ENCODE results near the gene PIP4P1. TPM values are rescaled to one million over a fixed set of nuclear protein-coding genes. Genes with fewer than 3 reads are reported as not detected.
"Not testable (repeated sequence)": the region's sequence is repeated elsewhere in the genome, so short reads cannot be mapped to it uniquely, and the experiment has no call there.

PIP4P1 gene
- total and polyA plus RNA-seq, 2 of the 13 experiments (the other 11 are each of a cell fraction or from before 2014, with no cell fraction given), result 33.4 to 47.0 TPM

DNA sequence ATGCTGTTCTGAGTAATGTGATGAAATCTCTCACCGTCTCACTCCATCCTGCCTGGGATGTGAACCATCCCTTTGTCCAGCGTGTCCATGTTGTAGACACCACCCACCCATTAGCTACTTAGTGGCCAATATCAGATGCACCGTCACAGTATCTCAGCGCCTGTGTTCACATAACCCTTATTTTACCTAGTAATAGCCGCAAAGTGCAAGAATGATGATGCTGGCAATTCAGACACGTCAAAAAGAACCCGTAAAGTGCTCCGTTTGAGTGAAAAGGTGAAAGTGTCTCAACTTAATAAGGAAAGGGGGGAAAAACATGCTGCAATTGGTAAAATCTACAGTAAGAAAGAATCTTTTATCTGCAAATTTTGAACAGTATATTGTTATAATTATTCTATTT is 47.1 kb upstream of the PIP4P1 start:
- intact Hi-C loops (cut with micrococcal nuclease; ENCODE audit: unreplicated experiment) (no loop called here), in situ Hi-C loops (cut with HindIII; ENCODE audit: extremely low pct_ligation_motif_present, low pct_unique_long_range_greater_than_20kb) (no loop called here)
- Histone ChIP-seq H3K36me3 (replicated peaks in 1 of 2; ENCODE audit: control insufficient read depth in 1 of 2, insufficient read depth in 2 of 2, low read length in 2 of 2) (no peaks in the 10 kb centered on the region), H3K9ac (ENCODE audit: insufficient read depth, low read depth, low read length) (no peak overlapping the region), H4K20me1 (ENCODE audit: insufficient read depth, low read length) (no peaks in the 10 kb centered on the region), H3K4me2 (ENCODE audit: low read depth, low read length) (no peak overlapping the region), H3K27me3 (ENCODE audit: control insufficient read depth in 1 of 2, insufficient read depth in 2 of 2, low read length in 2 of 2) (peaks cover 0 to 9% of the 10 kb centered on the region in 2 experiments; a peak in 3 of 5 replicates), H3K79me2 (ENCODE audit: insufficient read depth, low read length) (no peaks in the 10 kb centered on the region), H3K27ac (ENCODE audit: extremely low read length, insufficient read depth, low read length) (no peak overlapping the region), H2AFZ (ENCODE audit: low read length) (no peak overlapping the region), H3K9me3 (ENCODE audit: low read length) (no peaks in the 10 kb centered on the region), H3K4me3 (replicated peaks in 1 of 3; ENCODE audit: insufficient read depth in 1 of 3, low read depth in 2 of 3, low read length in 3 of 3) (no peak overlapping the region), H3K4me1 (ENCODE audit: insufficient read depth, low read length) (no peaks in the 10 kb centered on the region)
- ChIA-PET POLR2A (no interaction called here), CTCF (ENCODE audit: low intra/inter-chr PET ratio, low total read pairs) (no interaction called here)
- no peak for DNase-seq (ENCODE audit: low spot score)
- no peak for TF ChIP-seq STAT5B (CRISPR knock-in tag; IDR thresholded peaks at IDR 0.05)
- TF ChIP-seq, protein P1, sequence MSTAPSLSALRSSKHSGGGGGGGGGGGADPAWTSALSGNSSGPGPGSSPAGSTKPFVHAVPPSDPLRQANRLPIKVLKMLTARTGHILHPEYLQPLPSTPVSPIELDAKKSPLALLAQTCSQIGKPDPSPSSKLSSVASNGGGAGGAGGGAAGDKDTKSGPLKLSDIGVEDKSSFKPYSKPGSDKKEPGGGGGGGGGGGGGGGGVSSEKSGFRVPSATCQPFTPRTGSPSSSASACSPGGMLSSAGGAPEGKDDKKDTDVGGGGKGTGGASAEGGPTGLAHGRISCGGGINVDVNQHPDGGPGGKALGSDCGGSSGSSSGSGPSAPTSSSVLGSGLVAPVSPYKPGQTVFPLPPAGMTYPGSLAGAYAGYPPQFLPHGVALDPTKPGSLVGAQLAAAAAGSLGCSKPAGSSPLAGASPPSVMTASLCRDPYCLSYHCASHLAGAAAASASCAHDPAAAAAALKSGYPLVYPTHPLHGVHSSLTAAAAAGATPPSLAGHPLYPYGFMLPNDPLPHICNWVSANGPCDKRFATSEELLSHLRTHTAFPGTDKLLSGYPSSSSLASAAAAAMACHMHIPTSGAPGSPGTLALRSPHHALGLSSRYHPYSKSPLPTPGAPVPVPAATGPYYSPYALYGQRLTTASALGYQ (CRISPR knock-in tag; IDR thresholded peaks at IDR 0.05), result no peak
- FAIRE-seq, result no peak
- 70% methylated on average over 8 of the region's 8 CpGs for WGBS (ENCODE audit: low lambda C conversion rate)
- no TSS peak for BruUV-seq (replicated peaks)
- ATAC-seq, result no peak

DNA sequence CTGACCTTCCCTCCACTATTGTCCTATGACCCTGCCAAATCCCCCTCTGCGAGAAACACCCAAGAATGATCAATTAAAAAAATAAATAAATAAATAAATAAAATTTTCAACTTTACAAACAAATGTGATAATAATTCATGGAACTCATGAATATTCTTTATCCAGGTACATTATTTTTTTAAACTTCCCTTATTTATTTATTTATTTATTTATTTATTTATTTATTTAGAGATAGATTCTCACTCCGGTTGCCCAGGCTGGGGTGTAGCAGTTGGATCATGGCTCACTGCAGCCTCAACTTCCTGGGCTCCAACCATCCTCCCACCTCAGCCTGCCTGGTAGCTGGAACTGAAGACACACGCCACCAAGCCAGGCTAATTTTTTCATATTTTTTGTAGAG is 46.3 kb upstream of the PIP4P1 start:
- FAIRE-seq; H4K20me1 ChIP-seq (ENCODE audit: insufficient read depth, low read length); H3K4me3 ChIP-seq (replicated peaks in 1 of 3; ENCODE audit: insufficient read depth in 1 of 3, low read depth in 2 of 3, low read length in 3 of 3); H3K4me2 ChIP-seq (ENCODE audit: low read depth, low read length); H3K4me1 ChIP-seq (ENCODE audit: insufficient read depth, low read length); ATAC-seq; intact Hi-C loops (cut with micrococcal nuclease; ENCODE audit: unreplicated experiment); H3K79me2 ChIP-seq (ENCODE audit: insufficient read depth, low read length); POLR2A ChIA-PET; H3K27me3 ChIP-seq (ENCODE audit: control insufficient read depth in 1 of 2, insufficient read depth in 2 of 2, low read length in 2 of 2); CTCF ChIA-PET (ENCODE audit: low intra/inter-chr PET ratio, low total read pairs); H2AFZ ChIP-seq (ENCODE audit: low read length); in situ Hi-C loops (cut with HindIII; ENCODE audit: extremely low pct_ligation_motif_present, low pct_unique_long_range_greater_than_20kb); H3K27ac ChIP-seq (ENCODE audit: extremely low read length, insufficient read depth, low read length); BruUV-seq (replicated peaks); H3K9ac ChIP-seq (ENCODE audit: insufficient read depth, low read depth, low read length); H3K36me3 ChIP-seq (replicated peaks in 1 of 2; ENCODE audit: control insufficient read depth in 1 of 2, insufficient read depth in 2 of 2, low read length in 2 of 2); H3K9me3 ChIP-seq (ENCODE audit: low read length); DNase-seq (ENCODE audit: low spot score): not testable (repeated sequence)
- WGBS (ENCODE audit: low lambda C conversion rate), result 46% methylated on average over 3 of the region's 3 CpGs

DNA sequence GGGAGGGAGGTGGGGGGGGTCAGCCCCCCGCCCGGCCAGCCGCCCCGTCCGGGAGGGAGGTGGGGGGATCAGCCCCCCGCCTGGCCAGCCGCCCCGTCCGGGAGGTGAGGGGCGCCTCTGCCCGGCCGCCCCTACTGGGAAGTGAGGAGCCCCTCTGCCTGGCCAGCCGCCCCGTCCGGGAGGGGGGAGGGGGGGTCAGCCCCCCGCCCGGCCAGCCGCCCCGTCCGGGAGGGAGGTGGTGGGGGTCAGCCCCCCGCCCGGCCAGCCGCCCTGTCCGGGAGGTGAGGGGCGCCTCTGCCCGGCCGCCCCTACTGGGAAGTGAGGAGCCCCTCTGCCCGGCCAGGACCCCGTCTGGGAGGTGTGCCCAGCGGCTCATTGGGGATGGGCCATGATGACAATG is 45.5 kb upstream of the PIP4P1 start:
- CTCF ChIA-PET (ENCODE audit: low intra/inter-chr PET ratio, low total read pairs); H3K27me3 ChIP-seq (ENCODE audit: control insufficient read depth in 1 of 2, insufficient read depth in 2 of 2, low read length in 2 of 2); POLR2A ChIA-PET; DNase-seq (ENCODE audit: low spot score); H3K27ac ChIP-seq (ENCODE audit: extremely low read length, insufficient read depth, low read length); H4K20me1 ChIP-seq (ENCODE audit: insufficient read depth, low read length); H3K79me2 ChIP-seq (ENCODE audit: insufficient read depth, low read length); ATAC-seq; H3K9ac ChIP-seq (ENCODE audit: insufficient read depth, low read depth, low read length); H3K9me3 ChIP-seq (ENCODE audit: low read length); FAIRE-seq; BruUV-seq (replicated peaks); H3K4me3 ChIP-seq (replicated peaks in 1 of 3; ENCODE audit: insufficient read depth in 1 of 3, low read depth in 2 of 3, low read length in 3 of 3); H2AFZ ChIP-seq (ENCODE audit: low read length); in situ Hi-C loops (cut with HindIII; ENCODE audit: extremely low pct_ligation_motif_present, low pct_unique_long_range_greater_than_20kb); intact Hi-C loops (cut with micrococcal nuclease; ENCODE audit: unreplicated experiment); H3K36me3 ChIP-seq (replicated peaks in 1 of 2; ENCODE audit: control insufficient read depth in 1 of 2, insufficient read depth in 2 of 2, low read length in 2 of 2); H3K4me2 ChIP-seq (ENCODE audit: low read depth, low read length); H3K4me1 ChIP-seq (ENCODE audit: insufficient read depth, low read length): not testable (repeated sequence)
- no CpG with 5 or more reads among the region's 30 CpGs for WGBS (ENCODE audit: low lambda C conversion rate)

DNA sequence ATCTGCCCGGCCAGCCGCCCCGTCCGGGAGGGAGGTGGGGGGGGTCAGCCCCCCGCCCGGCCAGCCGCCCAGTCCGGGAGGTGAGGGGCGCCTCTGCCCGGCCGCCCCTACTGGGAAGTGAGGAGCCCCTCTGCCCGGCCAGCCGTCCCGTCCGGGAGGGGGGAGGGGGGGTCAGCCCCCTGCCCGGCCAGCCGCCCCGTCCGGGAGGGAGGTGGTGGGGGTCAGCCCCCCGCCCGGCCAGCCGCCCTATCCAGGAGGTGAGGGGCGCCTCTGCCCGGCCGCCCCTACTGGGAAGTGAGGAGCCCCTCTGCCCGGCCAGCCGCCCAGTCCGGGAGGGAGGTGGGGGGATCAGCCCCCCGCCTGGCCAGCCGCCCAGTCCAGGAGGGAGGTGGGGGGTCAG is 45.0 kb upstream of the PIP4P1 start:
- POLR2A ChIA-PET; H3K27me3 ChIP-seq (ENCODE audit: control insufficient read depth in 1 of 2, insufficient read depth in 2 of 2, low read length in 2 of 2); H3K4me3 ChIP-seq (replicated peaks in 1 of 3; ENCODE audit: insufficient read depth in 1 of 3, low read depth in 2 of 3, low read length in 3 of 3); H3K4me1 ChIP-seq (ENCODE audit: insufficient read depth, low read length); FAIRE-seq; CTCF ChIA-PET (ENCODE audit: low intra/inter-chr PET ratio, low total read pairs); ATAC-seq; H4K20me1 ChIP-seq (ENCODE audit: insufficient read depth, low read length); H2AFZ ChIP-seq (ENCODE audit: low read length); intact Hi-C loops (cut with micrococcal nuclease; ENCODE audit: unreplicated experiment); H3K9me3 ChIP-seq (ENCODE audit: low read length); in situ Hi-C loops (cut with HindIII; ENCODE audit: extremely low pct_ligation_motif_present, low pct_unique_long_range_greater_than_20kb); H3K27ac ChIP-seq (ENCODE audit: extremely low read length, insufficient read depth, low read length); H3K4me2 ChIP-seq (ENCODE audit: low read depth, low read length); DNase-seq (ENCODE audit: low spot score); H3K79me2 ChIP-seq (ENCODE audit: insufficient read depth, low read length); H3K9ac ChIP-seq (ENCODE audit: insufficient read depth, low read depth, low read length); H3K36me3 ChIP-seq (replicated peaks in 1 of 2; ENCODE audit: control insufficient read depth in 1 of 2, insufficient read depth in 2 of 2, low read length in 2 of 2); BruUV-seq (replicated peaks): not testable (repeated sequence)
- WGBS (ENCODE audit: low lambda C conversion rate), result no CpG with 5 or more reads among the region's 30 CpGs
